Measurements from ENCODE around the gene GGTLC2. TPM values are rescaled to one million over a fixed set of nuclear protein-coding genes. Genes with fewer than 3 reads are reported as not detected.

The GGTLC2 gene
- polyA plus RNA-seq, 1 donor from 2014 or later = not detected

DNA sequence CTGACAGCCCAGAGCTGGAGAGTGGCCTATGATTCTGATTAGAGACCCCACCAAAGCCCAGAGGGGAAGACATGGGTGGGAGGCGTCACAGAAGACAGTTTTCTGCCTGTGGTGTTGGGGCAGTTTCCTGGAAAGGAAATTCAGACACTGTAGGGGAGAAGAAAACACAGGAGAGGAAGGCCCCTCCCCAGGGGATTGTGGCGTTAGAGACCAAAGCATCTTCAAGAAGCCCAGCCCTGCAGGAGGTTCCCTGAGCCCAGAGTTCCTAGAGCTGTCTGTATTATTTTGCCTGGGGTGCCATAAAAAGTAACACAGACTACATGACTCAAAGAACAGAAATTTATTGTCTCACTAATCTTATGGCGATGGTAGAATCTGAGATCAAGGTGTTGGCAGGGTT, 45.2 kb upstream of the GGTLC2 start:
- Histone ChIP-seq H3K9me2 (ENCODE audit: insufficient read depth, low read length) (no peaks in the 10 kb centered on the region), H3K27me3 (ENCODE audit: insufficient read depth, low read depth, low read length) (no peaks in the 10 kb centered on the region), H3K36me3 (ENCODE audit: insufficient read depth, low read length) (no peaks in the 10 kb centered on the region), H3K79me2 (replicated peaks; ENCODE audit: insufficient read depth, low read length) (no peaks in the 10 kb centered on the region), H3K27ac (ENCODE audit: low read length) (no peak overlapping the region), H3K9me3 (ENCODE audit: low read length) (no peaks in the 10 kb centered on the region), H4K20me1 (ENCODE audit: insufficient read depth) (no peaks in the 10 kb centered on the region), H3K4me2 (ENCODE audit: low read length) (no peak overlapping the region), H2AFZ (ENCODE audit: low read depth, low read length) (no peak overlapping the region), H3F3A (ENCODE audit: insufficient read depth, low read length, poor library complexity, severe bottlenecking) (no peaks in the 10 kb centered on the region), H3K9ac (ENCODE audit: low read length) (no peak overlapping the region), H3K4me3 (ENCODE audit: low read length) (no peak overlapping the region)
- TF ChIP-seq TAF1 (IDR thresholded peaks at IDR 0.05; ENCODE audit: low read depth) (no peak), SMC3 (conservative IDR thresholded peaks at IDR 0.05; ENCODE audit: poor library complexity) (no peak), RAD21 (conservative IDR thresholded peaks at IDR 0.05) (no peak), EP300 (conservative IDR thresholded peaks at IDR 0.05; ENCODE audit: poor library complexity, severe bottlenecking) (no peak), EZH2 (IDR thresholded peaks at IDR 0.05; ENCODE audit: borderline replicate concordance, insufficient read depth, low read length, poor library complexity, severe bottlenecking) (no peak), CTCF (IDR thresholded peaks at IDR 0.05; ENCODE audit: poor library complexity, severe bottlenecking) (no peak), MXI1 (conservative IDR thresholded peaks at IDR 0.05; ENCODE audit: poor library complexity, severe bottlenecking) (no peak), POLR2AphosphoS5 (IDR thresholded peaks at IDR 0.05) (no peak)
- TF ChIP-seq, protein P1, sequence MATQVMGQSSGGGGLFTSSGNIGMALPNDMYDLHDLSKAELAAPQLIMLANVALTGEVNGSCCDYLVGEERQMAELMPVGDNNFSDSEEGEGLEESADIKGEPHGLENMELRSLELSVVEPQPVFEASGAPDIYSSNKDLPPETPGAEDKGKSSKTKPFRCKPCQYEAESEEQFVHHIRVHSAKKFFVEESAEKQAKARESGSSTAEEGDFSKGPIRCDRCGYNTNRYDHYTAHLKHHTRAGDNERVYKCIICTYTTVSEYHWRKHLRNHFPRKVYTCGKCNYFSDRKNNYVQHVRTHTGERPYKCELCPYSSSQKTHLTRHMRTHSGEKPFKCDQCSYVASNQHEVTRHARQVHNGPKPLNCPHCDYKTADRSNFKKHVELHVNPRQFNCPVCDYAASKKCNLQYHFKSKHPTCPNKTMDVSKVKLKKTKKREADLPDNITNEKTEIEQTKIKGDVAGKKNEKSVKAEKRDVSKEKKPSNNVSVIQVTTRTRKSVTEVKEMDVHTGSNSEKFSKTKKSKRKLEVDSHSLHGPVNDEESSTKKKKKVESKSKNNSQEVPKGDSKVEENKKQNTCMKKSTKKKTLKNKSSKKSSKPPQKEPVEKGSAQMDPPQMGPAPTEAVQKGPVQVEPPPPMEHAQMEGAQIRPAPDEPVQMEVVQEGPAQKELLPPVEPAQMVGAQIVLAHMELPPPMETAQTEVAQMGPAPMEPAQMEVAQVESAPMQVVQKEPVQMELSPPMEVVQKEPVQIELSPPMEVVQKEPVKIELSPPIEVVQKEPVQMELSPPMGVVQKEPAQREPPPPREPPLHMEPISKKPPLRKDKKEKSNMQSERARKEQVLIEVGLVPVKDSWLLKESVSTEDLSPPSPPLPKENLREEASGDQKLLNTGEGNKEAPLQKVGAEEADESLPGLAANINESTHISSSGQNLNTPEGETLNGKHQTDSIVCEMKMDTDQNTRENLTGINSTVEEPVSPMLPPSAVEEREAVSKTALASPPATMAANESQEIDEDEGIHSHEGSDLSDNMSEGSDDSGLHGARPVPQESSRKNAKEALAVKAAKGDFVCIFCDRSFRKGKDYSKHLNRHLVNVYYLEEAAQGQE (IDR thresholded peaks at IDR 0.05; ENCODE audit: borderline replicate concordance) = no peak

GRCh38 chr22:22600531-22601261, 43.7 kb upstream of the GGTLC2 start:
- H3K27ac ChIP-seq (ENCODE audit: low read length) = no peak overlapping the region
- H3K9ac ChIP-seq (ENCODE audit: low read length) = no peak overlapping the region
- no peak overlapping the region for H3K4me2 ChIP-seq (ENCODE audit: low read length)
- no peaks in the 10 kb centered on the region for H3K9me3 ChIP-seq (ENCODE audit: low read length)
- no peak overlapping the region for H2AFZ ChIP-seq (ENCODE audit: low read depth, low read length)
- H3K9me2 ChIP-seq (ENCODE audit: insufficient read depth, low read length) = no peaks in the 10 kb centered on the region
- TF ChIP-seq RAD21 (conservative IDR thresholded peaks at IDR 0.05) (no peak), EZH2 (IDR thresholded peaks at IDR 0.05; ENCODE audit: borderline replicate concordance, insufficient read depth, low read length, poor library complexity, severe bottlenecking) (no peak), MXI1 (conservative IDR thresholded peaks at IDR 0.05; ENCODE audit: poor library complexity, severe bottlenecking) (no peak), TAF1 (IDR thresholded peaks at IDR 0.05; ENCODE audit: low read depth) (no peak), CTCF (IDR thresholded peaks at IDR 0.05; ENCODE audit: poor library complexity, severe bottlenecking) (no peak), SMC3 (conservative IDR thresholded peaks at IDR 0.05; ENCODE audit: poor library complexity) (no peak), EP300 (conservative IDR thresholded peaks at IDR 0.05; ENCODE audit: poor library complexity, severe bottlenecking) (no peak), POLR2AphosphoS5 (IDR thresholded peaks at IDR 0.05) (no peak)
- TF ChIP-seq, protein P1 (IDR thresholded peaks at IDR 0.05; ENCODE audit: borderline replicate concordance) = no peak
- no peaks in the 10 kb centered on the region for H3K27me3 ChIP-seq (ENCODE audit: insufficient read depth, low read depth, low read length)
- no peaks in the 10 kb centered on the region for H3K79me2 ChIP-seq (replicated peaks; ENCODE audit: insufficient read depth, low read length)
- no peak overlapping the region for H3K4me3 ChIP-seq (ENCODE audit: low read length)
- no peaks in the 10 kb centered on the region for H4K20me1 ChIP-seq (ENCODE audit: insufficient read depth)
- H3F3A ChIP-seq (ENCODE audit: insufficient read depth, low read length, poor library complexity, severe bottlenecking) = no peaks in the 10 kb centered on the region
- H3K36me3 ChIP-seq (ENCODE audit: insufficient read depth, low read length) = no peaks in the 10 kb centered on the region

Data from neural cell (in vitro differentiated cells).